Body of pancreas (tissue), 4 donors: Measurements from ENCODE around the gene ELL.

ENCODE experiments used
- CTCF ChIP-seq, 7 experiments: fragments of 450-650 bp in 4 of 7; fragments of 200-600 bp in 3 of 7; sonication (generic) in 3 of 7; IDR thresholded peaks; one replicate each; pipeline ENCODE4 v1.5.1; 2016 to 2019; ENCODE audit warnings: antibody characterized with exemption in 7 of 7
- POLR2A ChIP-seq, 3 donors: fragments of 450-650 bp; IDR thresholded peaks; one replicate each; pipeline ENCODE4 v1.6.1; 2016; ENCODE audit warnings: antibody characterized with exemption in 3 of 3, mild to moderate bottlenecking in 2 of 3

DNA sequence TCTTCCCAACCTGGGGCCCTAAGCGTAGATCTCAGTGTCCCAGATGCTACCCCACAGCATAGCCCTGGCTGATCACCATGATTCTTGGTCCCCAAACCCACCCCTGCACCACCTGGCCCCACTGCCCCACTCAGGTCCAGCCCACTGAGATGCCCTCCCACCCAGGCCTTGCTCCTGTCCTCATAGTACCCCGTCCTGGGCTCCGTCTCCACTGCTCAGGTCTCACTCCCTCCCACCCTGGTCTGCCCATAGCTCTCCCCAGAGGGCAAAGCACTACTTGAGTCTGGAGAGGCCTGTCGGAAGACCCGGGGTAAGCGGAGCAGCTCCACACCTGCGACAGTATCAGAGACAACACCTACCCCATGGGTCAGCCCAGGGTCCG is 48.2 kb downstream of the ELL start:
- TF ChIP-seq CTCF (IDR thresholded peaks at IDR 0.05) (no peak), POLR2A (IDR thresholded peaks at IDR 0.05) (no peak)
